ENCODE measurements around the gene PRKX. TPM values are rescaled to one million over a fixed set of nuclear protein-coding genes. Genes with fewer than 3 reads are reported as not detected.

Gene PRKX
- total and polyA plus RNA-seq, 2 donors from 2014 or later = 7.7 to 116 TPM

GRCh38 chrX:3603026-3603661, 110.3 kb downstream of the PRKX start:
- Histone ChIP-seq H3K9ac (ENCODE audit: low read length in 3 of 3) (no peak overlapping the region), H3K4me3 (ENCODE audit: low read length in 3 of 3) (no peak overlapping the region), H3K27ac (ENCODE audit: low read depth in 2 of 2, low read length in 2 of 2) (no peak overlapping the region), H3K27me3 (ENCODE audit: control insufficient read depth, insufficient read depth, low read length) (no peaks in the 10 kb centered on the region), H3K9me3 (ENCODE audit: control insufficient read depth in 2 of 3, insufficient read depth in 1 of 3, low read length in 3 of 3) (no peaks in the 10 kb centered on the region), H3K36me3 (ENCODE audit: control insufficient read depth in 2 of 3, insufficient read depth in 3 of 3, low read length in 3 of 3) (no peaks in the 10 kb centered on the region), H3K4me1 (ENCODE audit: control insufficient read depth in 2 of 3, insufficient read depth in 2 of 3, low read depth in 1 of 3, low read length in 3 of 3) (no peaks in the 10 kb centered on the region)
- no peak for FAIRE-seq
- intact Hi-C loops (cut with DNase I) = no loop called here
- TF ChIP-seq, protein P1, sequence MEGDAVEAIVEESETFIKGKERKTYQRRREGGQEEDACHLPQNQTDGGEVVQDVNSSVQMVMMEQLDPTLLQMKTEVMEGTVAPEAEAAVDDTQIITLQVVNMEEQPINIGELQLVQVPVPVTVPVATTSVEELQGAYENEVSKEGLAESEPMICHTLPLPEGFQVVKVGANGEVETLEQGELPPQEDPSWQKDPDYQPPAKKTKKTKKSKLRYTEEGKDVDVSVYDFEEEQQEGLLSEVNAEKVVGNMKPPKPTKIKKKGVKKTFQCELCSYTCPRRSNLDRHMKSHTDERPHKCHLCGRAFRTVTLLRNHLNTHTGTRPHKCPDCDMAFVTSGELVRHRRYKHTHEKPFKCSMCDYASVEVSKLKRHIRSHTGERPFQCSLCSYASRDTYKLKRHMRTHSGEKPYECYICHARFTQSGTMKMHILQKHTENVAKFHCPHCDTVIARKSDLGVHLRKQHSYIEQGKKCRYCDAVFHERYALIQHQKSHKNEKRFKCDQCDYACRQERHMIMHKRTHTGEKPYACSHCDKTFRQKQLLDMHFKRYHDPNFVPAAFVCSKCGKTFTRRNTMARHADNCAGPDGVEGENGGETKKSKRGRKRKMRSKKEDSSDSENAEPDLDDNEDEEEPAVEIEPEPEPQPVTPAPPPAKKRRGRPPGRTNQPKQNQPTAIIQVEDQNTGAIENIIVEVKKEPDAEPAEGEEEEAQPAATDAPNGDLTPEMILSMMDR (IDR thresholded peaks at IDR 0.05; ENCODE audit: borderline replicate concordance, extremely low read depth, insufficient read depth) = no peak
- no peak for DNase-seq

DNA sequence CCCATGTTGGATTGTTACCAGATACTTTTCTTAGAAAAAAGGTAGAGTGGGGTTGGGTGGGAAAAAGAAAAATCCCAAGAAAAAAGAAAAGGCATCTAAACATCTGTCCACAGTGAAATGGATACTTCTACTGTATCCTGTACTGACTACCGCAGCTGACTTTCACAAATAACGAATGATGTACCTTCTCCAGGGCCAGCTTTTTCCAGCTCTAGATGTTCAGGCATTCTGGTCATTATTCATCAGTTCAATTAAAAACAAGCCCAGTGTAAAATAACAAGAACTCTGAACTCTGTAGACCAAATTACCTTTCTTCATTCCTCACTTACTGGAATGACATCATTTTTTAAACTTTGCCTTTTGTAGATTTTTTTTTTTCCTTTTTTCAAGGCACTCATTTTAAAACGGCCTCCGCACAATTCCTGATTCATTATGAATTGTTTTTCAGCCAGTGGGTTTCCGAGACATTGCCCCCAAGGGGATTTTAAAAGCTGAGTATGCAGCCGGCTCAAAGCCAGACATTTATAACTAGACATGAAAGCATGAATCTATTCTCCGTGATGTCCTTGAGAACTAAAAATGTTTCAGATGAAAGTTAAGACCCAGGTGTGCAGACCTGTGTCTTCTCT, 113.5 kb downstream of the PRKX start:
- TF ChIP-seq, protein P1 (IDR thresholded peaks at IDR 0.05; ENCODE audit: borderline replicate concordance, extremely low read depth, insufficient read depth) = no peak
- H3K9me3 ChIP-seq (ENCODE audit: control insufficient read depth in 2 of 3, insufficient read depth in 1 of 3, low read length in 3 of 3) = no peaks in the 10 kb centered on the region
- DNase-seq (peak in 2 of 5 donors; percentile 44 to 47), FAIRE-seq (no peak)
- H3K27ac ChIP-seq (ENCODE audit: low read depth in 2 of 2, low read length in 2 of 2) = no peak overlapping the region
- intact Hi-C loops (cut with DNase I) = no loop called here
- no peaks in the 10 kb centered on the region for H3K4me1 ChIP-seq (ENCODE audit: control insufficient read depth in 2 of 3, insufficient read depth in 2 of 3, low read depth in 1 of 3, low read length in 3 of 3)
- H3K9ac ChIP-seq (ENCODE audit: low read length in 3 of 3) = no peak overlapping the region
- H3K4me3 ChIP-seq (ENCODE audit: low read length in 3 of 3) = no peak overlapping the region
- H3K27me3 ChIP-seq (ENCODE audit: control insufficient read depth, insufficient read depth, low read length) = no peaks in the 10 kb centered on the region
- no peaks in the 10 kb centered on the region for H3K36me3 ChIP-seq (ENCODE audit: control insufficient read depth in 2 of 3, insufficient read depth in 3 of 3, low read length in 3 of 3)

- intact Hi-C loops (cut with DNase I) = no loop called here
- Histone ChIP-seq H3K27ac (ENCODE audit: low read depth in 2 of 2, low read length in 2 of 2) (no peak overlapping the region), H3K4me3 (ENCODE audit: low read length in 3 of 3) (no peak overlapping the region), H3K4me1 (ENCODE audit: control insufficient read depth in 2 of 3, insufficient read depth in 2 of 3, low read depth in 1 of 3, low read length in 3 of 3) (no peaks in the 10 kb centered on the region), H3K36me3 (ENCODE audit: control insufficient read depth in 2 of 3, insufficient read depth in 3 of 3, low read length in 3 of 3) (no peaks in the 10 kb centered on the region), H3K9ac (ENCODE audit: low read length in 3 of 3) (no peak overlapping the region), H3K27me3 (ENCODE audit: control insufficient read depth, insufficient read depth, low read length) (no peaks in the 10 kb centered on the region), H3K9me3 (ENCODE audit: control insufficient read depth in 2 of 3, insufficient read depth in 1 of 3, low read length in 3 of 3) (no peaks in the 10 kb centered on the region)
- TF ChIP-seq, protein P1 (IDR thresholded peaks at IDR 0.05; ENCODE audit: borderline replicate concordance, extremely low read depth, insufficient read depth) = no peak
- DNase-seq = no peak
- FAIRE-seq = no peak
Observed at GRCh38 chrX:3598709-3599108, 114.7 kb downstream of the PRKX start.
